WTC11 (cell line): Measurements from ENCODE around the gene RIPOR3. TPM values are rescaled to one million over a fixed set of nuclear protein-coding genes. Genes with fewer than 3 reads are reported as not detected.

Source experiments
- ATAC-seq: fragments of 200-7000 bp; cut with Tn5 transposase; 2 replicates; pipeline ENCODE4 v1.10.0; 2021; ENCODE audit warnings: mild to moderate bottlenecking, moderate library complexity
- CTCF ChIA-PET: fragments of 300-600 bp; sonication (Branson Sonifier 250); formaldehyde crosslinking; loops from one replicate; lab custom pipeline; 2021; ENCODE audit warnings: antibody characterized with exemption; lab: Charles Lee
- POLR2A ChIA-PET: fragments of 350-600 bp; sonication (Branson Sonifier 250); formaldehyde crosslinking; loops from one replicate; lab custom pipeline; 2021; ENCODE audit warnings: antibody characterized with exemption; lab: Charles Lee
- DNase-seq: peaks from one replicate; pipeline ENCODE4 v3.0.0; 2021; ENCODE audit warnings: low spot score
- H3K27ac Mint-ChIP-seq: 2 replicates; pipeline ENCODE4 v1.8.0; 2021; ENCODE audit warnings: mixed read lengths
- H3K27me3 Mint-ChIP-seq: 2 replicates; pipeline ENCODE4 v1.8.0; 2021; ENCODE audit warnings: low read depth, mild to moderate bottlenecking, moderate library complexity, mixed read lengths
- H3K36me3 Mint-ChIP-seq: 2 replicates; pipeline ENCODE4 v1.8.0; 2021; ENCODE audit warnings: mixed read lengths
- H3K4me1 Mint-ChIP-seq: 2 replicates; pipeline ENCODE4 v1.8.0; 2022; ENCODE audit warnings: mixed read lengths
- H3K4me3 Mint-ChIP-seq: 2 replicates; pipeline ENCODE4 v1.8.0; 2021; ENCODE audit warnings: mild to moderate bottlenecking, moderate library complexity, mixed read lengths
- H3K9me3 Mint-ChIP-seq: 2 replicates; pipeline ENCODE4 v1.8.0; 2021; ENCODE audit warnings: mixed read lengths
- EMX1 ChIP-seq: fragments of 250-450 bp; sonication (Bioruptor Pico); IDR thresholded peaks from 2 replicates; pipeline ENCODE4 v1.8.0; 2021; ENCODE audit warnings: mild to moderate bottlenecking
- FOXK1 ChIP-seq: sonication (generic); formaldehyde crosslinking; IDR thresholded peaks from 2 replicates; pipeline ENCODE4 v1.8.0; 2022; ENCODE audit warnings: mild to moderate bottlenecking, moderate library complexity, missing genetic modification reagents
- JAZF1 ChIP-seq: fragments of 250-450 bp; sonication (Bioruptor Pico); IDR thresholded peaks from 2 replicates; pipeline ENCODE4 v1.9.0; 2021; ENCODE audit warnings: moderate library complexity, mild to moderate bottlenecking, inconsistent platforms
- MYBL2 ChIP-seq: sonication (generic); formaldehyde crosslinking; IDR thresholded peaks from 2 replicates; pipeline ENCODE4 v1.8.1; 2023; ENCODE audit warnings: mild to moderate bottlenecking, moderate library complexity, missing genetic modification reagents
- NFE2L1 ChIP-seq: sonication (generic); formaldehyde crosslinking; IDR thresholded peaks from 2 replicates; pipeline ENCODE4 v1.8.1; 2023; ENCODE audit warnings: missing genetic modification reagents
- NR1H2 ChIP-seq: sonication (generic); formaldehyde crosslinking; IDR thresholded peaks from 2 replicates; pipeline ENCODE4 v1.9.0; 2021; ENCODE audit warnings: mild to moderate bottlenecking, moderate library complexity, missing genetic modification reagents
- NR2C2 ChIP-seq: sonication (generic); formaldehyde crosslinking; IDR thresholded peaks from 2 replicates; pipeline ENCODE4 v1.8.0; 2022; ENCODE audit warnings: mild to moderate bottlenecking, missing genetic modification reagents
- NR3C1 ChIP-seq: sonication (generic); formaldehyde crosslinking; conservative IDR thresholded peaks from 2 replicates; pipeline ENCODE4 v1.8.1; 2023; ENCODE audit warnings: low read depth, mild to moderate bottlenecking, missing genetic modification reagents
- SMAD3 ChIP-seq: sonication (generic); formaldehyde crosslinking; IDR thresholded peaks from 2 replicates; pipeline ENCODE4 v1.8.0; 2022; ENCODE audit warnings: missing genetic modification reagents, mild to moderate bottlenecking, borderline replicate concordance
- ZBTB21 ChIP-seq: sonication (generic); formaldehyde crosslinking; IDR thresholded peaks from 2 replicates; pipeline ENCODE4 v1.8.1; 2023; ENCODE audit warnings: mild to moderate bottlenecking, missing genetic modification reagents, borderline replicate concordance
- ZNF121 ChIP-seq: sonication (generic); formaldehyde crosslinking; IDR thresholded peaks from 2 replicates; pipeline ENCODE4 v1.8.0; 2023; ENCODE audit warnings: missing genetic modification reagents
- ZNF219 ChIP-seq: sonication (generic); formaldehyde crosslinking; IDR thresholded peaks from 2 replicates; pipeline ENCODE4 v1.8.0; 2023; ENCODE audit warnings: missing genetic modification reagents, mild to moderate bottlenecking, borderline replicate concordance
- ZNF416 ChIP-seq: fragments of 250-450 bp; sonication (Bioruptor Pico); IDR thresholded peaks from 2 replicates; pipeline ENCODE4 v1.9.0; 2021; ENCODE audit warnings: mild to moderate bottlenecking, inconsistent platforms
- total RNA-seq: library from RNA; stranded (reverse); gene quantifications from 3 replicates; pipeline ENCODE4 v1.2.3, GENCODE V29; 2021
- TF ChIP-seq, protein P1 (sequence below): fragments of 250-450 bp; sonication (Bioruptor Pico); IDR thresholded peaks from 2 replicates; pipeline ENCODE4 v1.9.0; 2021; ENCODE audit warnings: moderate library complexity, mild to moderate bottlenecking, inconsistent platforms, borderline replicate concordance
- TF ChIP-seq, protein P2 (sequence below): sonication (generic); formaldehyde crosslinking; IDR thresholded peaks from 2 replicates; pipeline ENCODE4 v1.8.0; 2023; ENCODE audit warnings: missing genetic modification reagents, mild to moderate bottlenecking, borderline replicate concordance
- TF ChIP-seq, protein P3 (sequence below): fragments of 250-450 bp; sonication (Bioruptor Pico); IDR thresholded peaks from 2 replicates; pipeline ENCODE4 v1.9.0; 2021; ENCODE audit warnings: mild to moderate bottlenecking
- TF ChIP-seq, protein P4 (sequence below): fragments of 200-600 bp; IDR thresholded peaks from 2 replicates; pipeline ENCODE4 v1.8.0; 2022; ENCODE audit warnings: antibody characterized with exemption
- TF ChIP-seq, protein P5 (sequence below): fragments of 250-450 bp; sonication (Bioruptor Pico); IDR thresholded peaks from 2 replicates; pipeline ENCODE4 v2.1.2; 2022; ENCODE audit warnings: mild to moderate bottlenecking, moderate library complexity

Gene RIPOR3
- total RNA-seq, 1 experiment from 2014 or later, result 6.5 TPM

DNA sequence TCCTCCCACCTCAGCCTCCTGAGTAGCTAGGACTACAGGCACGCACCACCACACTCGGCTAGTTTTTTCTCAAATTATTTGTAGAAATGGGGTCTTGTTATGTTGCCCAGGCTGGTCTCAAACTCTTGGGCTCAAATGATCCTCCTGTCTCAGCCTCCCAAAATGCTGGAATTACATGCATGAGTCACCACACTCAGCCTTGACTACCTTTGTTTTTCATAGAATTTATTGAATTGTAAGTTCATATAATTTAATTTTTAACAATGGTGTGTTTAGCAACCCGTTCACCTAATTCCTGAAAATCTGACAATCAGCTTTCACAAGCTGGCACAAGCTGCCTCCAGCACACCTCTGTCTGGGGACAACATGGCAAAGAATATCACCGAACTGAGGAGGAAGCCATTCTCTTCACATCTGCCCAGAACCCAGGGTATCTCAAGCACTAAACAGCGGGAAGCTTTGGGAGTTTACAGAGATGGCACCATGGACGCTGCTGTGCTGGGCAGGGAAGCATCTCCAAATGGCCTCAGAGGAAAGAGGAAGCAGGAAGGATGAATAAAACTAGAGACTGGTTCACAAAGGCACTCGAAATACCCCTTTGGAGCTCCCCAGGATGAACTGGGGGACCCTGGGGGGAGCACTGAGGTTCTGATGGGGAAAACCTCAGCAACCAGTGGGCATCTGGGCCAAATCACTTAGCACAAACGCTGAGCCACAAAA is 2.9 kb downstream of the RIPOR3 start:
- Mint-ChIP-seq H3K27ac (peak overlapping the region; percentile 63; the same call in 1 of the 2 replicates), H3K36me3 (no peaks in the 10 kb centered on the region), H3K9me3 (no peaks in the 10 kb centered on the region), H3K4me1 (peaks cover 40% of the 10 kb centered on the region)
- TF ChIP-seq JAZF1 (CRISPR knock-in tag), result no peak
- peak; percentile 34; the same call in 1 of the 2 replicates for TF ChIP-seq ZNF121 (CRISPR knock-in tag)
- TF ChIP-seq, all 79 proteins: peak for 1
- ChIA-PET POLR2A (no interaction called here), CTCF (interaction anchor here (0.7 to 3.6 kb wide), 4 partner anchors 25 to 106 kb away, joined by 3 to 23 read pairs (median 4); partner anchors contain the start of gene BCAS4)
- no peaks in the 10 kb centered on the region for H3K27me3 Mint-ChIP-seq
- ATAC-seq (no peak), DNase-seq (no peak)
- no peak overlapping the region for H3K4me3 Mint-ChIP-seq

DNA sequence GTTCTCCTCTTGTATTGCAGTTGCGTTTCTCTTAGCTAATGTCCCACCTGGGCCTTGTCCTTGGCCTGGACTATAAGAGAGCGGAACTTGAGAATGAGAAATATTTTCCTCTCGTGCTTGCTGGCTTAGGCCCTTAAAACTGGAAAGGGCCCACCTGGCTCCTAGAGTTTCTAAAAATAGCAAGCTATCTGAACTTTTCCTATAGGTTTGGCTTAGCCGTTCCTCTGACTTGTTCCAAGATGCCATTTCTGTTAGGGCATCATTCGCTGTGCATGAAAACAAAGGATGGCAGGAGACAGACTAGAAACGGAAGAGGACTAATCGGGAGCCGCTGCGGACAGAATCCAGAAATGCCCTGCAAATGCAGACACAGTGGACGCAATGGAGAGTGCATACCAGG is 4.5 kb downstream of the RIPOR3 start:
- Mint-ChIP-seq H3K36me3 (peaks cover 2% of the 10 kb centered on the region; the same call in 1 of the 2 replicates), H3K27me3 (no peaks in the 10 kb centered on the region)
- POLR2A ChIA-PET, result interaction anchor here (0.5 kb wide), 1 partner anchor 459 kb away, joined by 4 read pairs; no protein-coding TSS in a partner anchor
- no peak for TF ChIP-seq ZBTB21
- TF ChIP-seq, all 79 proteins: peak for 0
- Mint-ChIP-seq H3K4me1 (peaks cover 33% of the 10 kb centered on the region), H3K4me3 (no peak overlapping the region), H3K27ac (peak overlapping the region; percentile 83), H3K9me3 (peaks cover 3% of the 10 kb centered on the region; the same call in 1 of the 2 replicates)
- no peak for ATAC-seq
- DNase-seq, result no peak
- CTCF ChIA-PET, result interaction anchor here (1.1 kb wide), 2 partner anchors 61 to 108 kb away, joined by 6 read pairs; partner anchors contain the start of gene BCAS4

DNA sequence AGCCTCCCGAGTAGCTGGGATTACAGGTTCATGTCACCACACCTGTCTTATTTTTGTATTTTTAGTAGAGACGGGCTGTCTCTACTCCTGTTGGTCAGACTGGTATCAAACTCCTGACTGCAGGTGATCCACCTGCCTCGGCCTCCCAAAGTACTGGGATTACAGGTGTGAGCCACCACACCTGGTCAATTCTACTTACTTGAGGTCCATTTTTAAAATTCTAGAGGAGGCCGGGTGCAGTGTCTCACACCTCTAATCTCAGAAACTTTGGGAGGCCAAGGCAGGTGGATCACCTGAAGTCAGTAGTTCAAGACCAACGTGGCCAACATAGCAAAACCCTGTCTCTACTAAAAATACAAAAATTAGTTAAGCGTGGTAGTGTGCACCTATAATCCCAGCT is 7.8 kb downstream of the RIPOR3 start:
- H3K27ac Mint-ChIP-seq, result no peak overlapping the region
- DNase-seq, result no peak
- CTCF ChIA-PET, result interaction anchor here (1.1 kb wide), 1 partner anchor 20 kb away, joined by 3 read pairs; no protein-coding TSS in a partner anchor
- POLR2A ChIA-PET, result no interaction called here
- H3K9me3 Mint-ChIP-seq, result peaks cover 3% of the 10 kb centered on the region; the same call in 1 of the 2 replicates
- H3K27me3 Mint-ChIP-seq, result no peaks in the 10 kb centered on the region
- H3K36me3 Mint-ChIP-seq, result peaks cover 2% of the 10 kb centered on the region; the same call in 1 of the 2 replicates
- H3K4me1 Mint-ChIP-seq, result peaks cover 17% of the 10 kb centered on the region
- no peak for ATAC-seq
- no peak overlapping the region for H3K4me3 Mint-ChIP-seq
- TF ChIP-seq SMAD3 (no peak), ZNF219 (CRISPR knock-in tag) (no peak), EMX1 (CRISPR knock-in tag) (no peak), NR1H2 (CRISPR knock-in tag) (no peak), MYBL2 (CRISPR knock-in tag) (no peak), NR2C2 (CRISPR knock-in tag) (no peak), FOXK1 (CRISPR knock-in tag) (no peak), NFE2L1 (CRISPR knock-in tag) (no peak), ZNF416 (CRISPR knock-in tag) (no peak), NR3C1 (CRISPR knock-in tag) (no peak)
- TF ChIP-seq, protein P1, sequence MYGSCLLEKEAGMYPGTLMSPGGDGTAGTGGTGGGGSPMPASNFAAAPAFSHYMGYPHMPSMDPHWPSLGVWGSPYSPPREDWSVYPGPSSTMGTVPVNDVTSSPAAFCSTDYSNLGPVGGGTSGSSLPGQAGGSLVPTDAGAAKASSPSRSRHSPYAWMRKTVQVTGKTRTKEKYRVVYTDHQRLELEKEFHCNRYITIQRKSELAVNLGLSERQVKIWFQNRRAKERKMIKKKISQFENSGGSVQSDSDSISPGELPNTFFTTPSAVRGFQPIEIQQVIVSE (CRISPR knock-in tag), result no peak
- TF ChIP-seq, protein P2, sequence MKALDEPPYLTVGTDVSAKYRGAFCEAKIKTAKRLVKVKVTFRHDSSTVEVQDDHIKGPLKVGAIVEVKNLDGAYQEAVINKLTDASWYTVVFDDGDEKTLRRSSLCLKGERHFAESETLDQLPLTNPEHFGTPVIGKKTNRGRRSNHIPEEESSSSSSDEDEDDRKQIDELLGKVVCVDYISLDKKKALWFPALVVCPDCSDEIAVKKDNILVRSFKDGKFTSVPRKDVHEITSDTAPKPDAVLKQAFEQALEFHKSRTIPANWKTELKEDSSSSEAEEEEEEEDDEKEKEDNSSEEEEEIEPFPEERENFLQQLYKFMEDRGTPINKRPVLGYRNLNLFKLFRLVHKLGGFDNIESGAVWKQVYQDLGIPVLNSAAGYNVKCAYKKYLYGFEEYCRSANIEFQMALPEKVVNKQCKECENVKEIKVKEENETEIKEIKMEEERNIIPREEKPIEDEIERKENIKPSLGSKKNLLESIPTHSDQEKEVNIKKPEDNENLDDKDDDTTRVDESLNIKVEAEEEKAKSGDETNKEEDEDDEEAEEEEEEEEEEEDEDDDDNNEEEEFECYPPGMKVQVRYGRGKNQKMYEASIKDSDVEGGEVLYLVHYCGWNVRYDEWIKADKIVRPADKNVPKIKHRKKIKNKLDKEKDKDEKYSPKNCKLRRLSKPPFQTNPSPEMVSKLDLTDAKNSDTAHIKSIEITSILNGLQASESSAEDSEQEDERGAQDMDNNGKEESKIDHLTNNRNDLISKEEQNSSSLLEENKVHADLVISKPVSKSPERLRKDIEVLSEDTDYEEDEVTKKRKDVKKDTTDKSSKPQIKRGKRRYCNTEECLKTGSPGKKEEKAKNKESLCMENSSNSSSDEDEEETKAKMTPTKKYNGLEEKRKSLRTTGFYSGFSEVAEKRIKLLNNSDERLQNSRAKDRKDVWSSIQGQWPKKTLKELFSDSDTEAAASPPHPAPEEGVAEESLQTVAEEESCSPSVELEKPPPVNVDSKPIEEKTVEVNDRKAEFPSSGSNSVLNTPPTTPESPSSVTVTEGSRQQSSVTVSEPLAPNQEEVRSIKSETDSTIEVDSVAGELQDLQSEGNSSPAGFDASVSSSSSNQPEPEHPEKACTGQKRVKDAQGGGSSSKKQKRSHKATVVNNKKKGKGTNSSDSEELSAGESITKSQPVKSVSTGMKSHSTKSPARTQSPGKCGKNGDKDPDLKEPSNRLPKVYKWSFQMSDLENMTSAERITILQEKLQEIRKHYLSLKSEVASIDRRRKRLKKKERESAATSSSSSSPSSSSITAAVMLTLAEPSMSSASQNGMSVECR (CRISPR knock-in tag), result no peak
- TF ChIP-seq, protein P3, sequence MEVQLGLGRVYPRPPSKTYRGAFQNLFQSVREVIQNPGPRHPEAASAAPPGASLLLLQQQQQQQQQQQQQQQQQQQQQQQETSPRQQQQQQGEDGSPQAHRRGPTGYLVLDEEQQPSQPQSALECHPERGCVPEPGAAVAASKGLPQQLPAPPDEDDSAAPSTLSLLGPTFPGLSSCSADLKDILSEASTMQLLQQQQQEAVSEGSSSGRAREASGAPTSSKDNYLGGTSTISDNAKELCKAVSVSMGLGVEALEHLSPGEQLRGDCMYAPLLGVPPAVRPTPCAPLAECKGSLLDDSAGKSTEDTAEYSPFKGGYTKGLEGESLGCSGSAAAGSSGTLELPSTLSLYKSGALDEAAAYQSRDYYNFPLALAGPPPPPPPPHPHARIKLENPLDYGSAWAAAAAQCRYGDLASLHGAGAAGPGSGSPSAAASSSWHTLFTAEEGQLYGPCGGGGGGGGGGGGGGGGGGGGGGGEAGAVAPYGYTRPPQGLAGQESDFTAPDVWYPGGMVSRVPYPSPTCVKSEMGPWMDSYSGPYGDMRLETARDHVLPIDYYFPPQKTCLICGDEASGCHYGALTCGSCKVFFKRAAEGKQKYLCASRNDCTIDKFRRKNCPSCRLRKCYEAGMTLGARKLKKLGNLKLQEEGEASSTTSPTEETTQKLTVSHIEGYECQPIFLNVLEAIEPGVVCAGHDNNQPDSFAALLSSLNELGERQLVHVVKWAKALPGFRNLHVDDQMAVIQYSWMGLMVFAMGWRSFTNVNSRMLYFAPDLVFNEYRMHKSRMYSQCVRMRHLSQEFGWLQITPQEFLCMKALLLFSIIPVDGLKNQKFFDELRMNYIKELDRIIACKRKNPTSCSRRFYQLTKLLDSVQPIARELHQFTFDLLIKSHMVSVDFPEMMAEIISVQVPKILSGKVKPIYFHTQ, result no peak
- TF ChIP-seq, protein P4, sequence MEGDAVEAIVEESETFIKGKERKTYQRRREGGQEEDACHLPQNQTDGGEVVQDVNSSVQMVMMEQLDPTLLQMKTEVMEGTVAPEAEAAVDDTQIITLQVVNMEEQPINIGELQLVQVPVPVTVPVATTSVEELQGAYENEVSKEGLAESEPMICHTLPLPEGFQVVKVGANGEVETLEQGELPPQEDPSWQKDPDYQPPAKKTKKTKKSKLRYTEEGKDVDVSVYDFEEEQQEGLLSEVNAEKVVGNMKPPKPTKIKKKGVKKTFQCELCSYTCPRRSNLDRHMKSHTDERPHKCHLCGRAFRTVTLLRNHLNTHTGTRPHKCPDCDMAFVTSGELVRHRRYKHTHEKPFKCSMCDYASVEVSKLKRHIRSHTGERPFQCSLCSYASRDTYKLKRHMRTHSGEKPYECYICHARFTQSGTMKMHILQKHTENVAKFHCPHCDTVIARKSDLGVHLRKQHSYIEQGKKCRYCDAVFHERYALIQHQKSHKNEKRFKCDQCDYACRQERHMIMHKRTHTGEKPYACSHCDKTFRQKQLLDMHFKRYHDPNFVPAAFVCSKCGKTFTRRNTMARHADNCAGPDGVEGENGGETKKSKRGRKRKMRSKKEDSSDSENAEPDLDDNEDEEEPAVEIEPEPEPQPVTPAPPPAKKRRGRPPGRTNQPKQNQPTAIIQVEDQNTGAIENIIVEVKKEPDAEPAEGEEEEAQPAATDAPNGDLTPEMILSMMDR, result no peak
- TF ChIP-seq, protein P5, sequence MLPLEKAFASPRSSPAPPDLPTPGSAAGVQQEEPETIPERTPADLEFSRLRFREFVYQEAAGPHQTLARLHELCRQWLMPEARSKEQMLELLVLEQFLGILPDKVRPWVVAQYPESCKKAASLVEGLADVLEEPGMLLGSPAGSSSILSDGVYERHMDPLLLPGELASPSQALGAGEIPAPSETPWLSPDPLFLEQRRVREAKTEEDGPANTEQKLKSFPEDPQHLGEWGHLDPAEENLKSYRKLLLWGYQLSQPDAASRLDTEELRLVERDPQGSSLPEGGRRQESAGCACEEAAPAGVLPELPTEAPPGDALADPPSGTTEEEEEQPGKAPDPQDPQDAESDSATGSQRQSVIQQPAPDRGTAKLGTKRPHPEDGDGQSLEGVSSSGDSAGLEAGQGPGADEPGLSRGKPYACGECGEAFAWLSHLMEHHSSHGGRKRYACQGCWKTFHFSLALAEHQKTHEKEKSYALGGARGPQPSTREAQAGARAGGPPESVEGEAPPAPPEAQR (CRISPR knock-in tag), result no peak
